BE2C (cell line): ENCODE results near the gene ALG13.

ENCODE experiments used
- DNase-seq: peaks from one replicate; pipeline ENCODE4 v3.0.0-alpha.2; 2020
- H3K27me3 ChIP-seq: fragments of 250-450 bp; sonication (Bioruptor Pico); 2 replicates; pipeline ENCODE4 v1.5.1; 2020; ENCODE audit warnings: mild to moderate bottlenecking
- H3K36me3 ChIP-seq: fragments of 250-450 bp; sonication (Bioruptor Pico); 2 replicates; pipeline ENCODE4 v1.5.1; 2020; ENCODE audit warnings: mild to moderate bottlenecking
- H3K4me1 ChIP-seq: fragments of 250-450 bp; sonication (Bioruptor Pico); 2 replicates; pipeline ENCODE4 v1.5.1; 2020
- H3K4me3 ChIP-seq: 2 replicates; pipeline ENCODE4 v1.5.1; 2011; ENCODE audit warnings: low read depth, low read length
- H3K9me3 ChIP-seq: fragments of 250-450 bp; sonication (Bioruptor Pico); 2 replicates; pipeline ENCODE4 v1.5.1; 2020
- CTCF ChIP-seq: IDR thresholded peaks from 2 replicates; pipeline ENCODE4 v1.5.1; 2012; ENCODE audit warnings: mild to moderate bottlenecking, low read depth, low read length

The ALG13 gene

GRCh38 chrX:111648802-111649201 lies 32.2 kb upstream of the ALG13 start:
- Histone ChIP-seq H3K27me3 (no peaks in the 10 kb centered on the region), H3K9me3 (no peaks in the 10 kb centered on the region), H3K4me1 (no peaks in the 10 kb centered on the region), H3K4me3 (no peak overlapping the region), H3K36me3 (no peaks in the 10 kb centered on the region)
- no peak for DNase-seq
- no peak for TF ChIP-seq CTCF

- H3K36me3 ChIP-seq = no peaks in the 10 kb centered on the region
- no peaks in the 10 kb centered on the region for H3K4me1 ChIP-seq
- no peaks in the 10 kb centered on the region for H3K27me3 ChIP-seq
- DNase-seq = no peak
- no peak for TF ChIP-seq CTCF
- no peaks in the 10 kb centered on the region for H3K9me3 ChIP-seq
- no peak overlapping the region for H3K4me3 ChIP-seq
Observed at GRCh38 chrX:111649638-111650037, 31.3 kb upstream of the ALG13 start.

GRCh38 chrX:111650845-111651244 lies 30.1 kb upstream of the ALG13 start:
- DNase-seq = no peak
- Histone ChIP-seq H3K4me1 (no peaks in the 10 kb centered on the region), H3K36me3 (no peaks in the 10 kb centered on the region), H3K4me3 (no peak overlapping the region), H3K27me3 (no peaks in the 10 kb centered on the region), H3K9me3 (no peaks in the 10 kb centered on the region)
- TF ChIP-seq CTCF = no peak

DNA sequence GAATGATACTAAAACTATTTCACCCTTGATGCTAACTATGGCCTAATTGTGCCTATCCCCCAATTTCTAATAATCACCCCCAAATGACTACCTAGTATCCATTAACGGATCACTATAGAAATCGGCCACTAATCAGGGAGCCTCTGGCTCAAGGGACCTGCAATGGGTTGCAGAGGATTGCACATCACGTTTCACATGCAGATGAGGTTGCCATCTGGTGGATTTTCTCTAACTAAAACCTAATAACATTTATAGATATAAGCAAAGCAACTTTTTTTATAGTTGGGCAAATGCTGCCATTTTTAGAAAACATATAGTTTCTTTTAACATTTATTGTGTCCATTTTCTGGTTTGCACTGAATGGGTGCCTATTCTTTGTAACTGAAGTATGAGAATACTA lies 28.3 kb upstream of the ALG13 start:
- TF ChIP-seq CTCF = peak; percentile 39

DNA sequence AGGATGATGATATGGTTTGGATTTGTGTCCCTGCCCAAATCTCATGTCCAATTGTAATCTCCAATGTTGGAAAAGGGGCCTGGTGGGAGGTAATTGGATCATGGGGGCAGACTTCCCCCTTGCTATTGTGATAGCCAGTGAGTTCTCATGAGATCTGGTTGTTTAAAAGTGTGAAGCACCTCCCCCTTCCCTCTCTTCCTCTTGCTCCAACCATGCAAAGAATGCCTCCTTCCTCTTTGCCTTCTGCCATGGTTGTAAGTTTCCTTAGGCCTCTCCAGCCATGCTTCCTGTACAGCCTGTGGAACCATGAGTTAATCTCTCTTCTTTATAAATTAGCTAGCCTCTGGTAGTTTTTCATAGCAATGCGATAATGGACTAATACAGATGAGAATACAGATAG lies 19.7 kb upstream of the ALG13 start:
- no peaks in the 10 kb centered on the region for H3K9me3 ChIP-seq
- no peaks in the 10 kb centered on the region for H3K36me3 ChIP-seq
- H3K4me3 ChIP-seq = no peak overlapping the region
- no peak for DNase-seq
- no peaks in the 10 kb centered on the region for H3K4me1 ChIP-seq
- no peak for TF ChIP-seq CTCF
- H3K27me3 ChIP-seq = no peaks in the 10 kb centered on the region

More for the DNA sequence above, 28.3 kb upstream of the ALG13 start:
- no peaks in the 10 kb centered on the region for H3K9me3 ChIP-seq
- H3K4me3 ChIP-seq = no peak overlapping the region
- H3K27me3 ChIP-seq = no peaks in the 10 kb centered on the region
- H3K4me1 ChIP-seq = no peaks in the 10 kb centered on the region
- no peaks in the 10 kb centered on the region for H3K36me3 ChIP-seq
- peak; percentile 15 for DNase-seq

DNA sequence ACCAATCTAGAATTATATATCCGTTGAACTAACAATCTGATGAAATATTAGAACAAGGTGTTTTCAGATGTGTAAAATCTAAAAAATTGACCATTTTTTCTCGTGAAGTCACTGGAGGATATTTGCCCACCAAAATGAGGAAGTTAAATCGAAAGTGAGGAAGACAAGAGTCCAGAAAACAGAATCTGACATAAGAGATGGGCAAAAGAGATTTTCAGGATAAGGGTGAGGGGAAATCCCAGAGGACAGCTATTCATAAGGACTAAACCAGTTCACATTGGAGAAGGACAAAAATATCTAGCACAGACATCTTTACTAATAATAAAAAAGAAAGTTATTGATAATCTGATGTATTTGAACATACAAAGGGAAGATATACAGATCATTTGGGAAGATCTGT lies 18.7 kb upstream of the ALG13 start:
- DNase-seq = no peak
- Histone ChIP-seq H3K4me3 (no peak overlapping the region), H3K27me3 (no peaks in the 10 kb centered on the region), H3K9me3 (no peaks in the 10 kb centered on the region), H3K36me3 (no peaks in the 10 kb centered on the region), H3K4me1 (no peaks in the 10 kb centered on the region)
- no peak for TF ChIP-seq CTCF
